ENCODE measurements around the gene CLIP2. TPM values are rescaled to one million over a fixed set of nuclear protein-coding genes. Genes with fewer than 3 reads are reported as not detected.

Gene CLIP2
- total RNA-seq, 4 donors from 2014 or later: 84.5 to 157 (median 111) TPM

DNA sequence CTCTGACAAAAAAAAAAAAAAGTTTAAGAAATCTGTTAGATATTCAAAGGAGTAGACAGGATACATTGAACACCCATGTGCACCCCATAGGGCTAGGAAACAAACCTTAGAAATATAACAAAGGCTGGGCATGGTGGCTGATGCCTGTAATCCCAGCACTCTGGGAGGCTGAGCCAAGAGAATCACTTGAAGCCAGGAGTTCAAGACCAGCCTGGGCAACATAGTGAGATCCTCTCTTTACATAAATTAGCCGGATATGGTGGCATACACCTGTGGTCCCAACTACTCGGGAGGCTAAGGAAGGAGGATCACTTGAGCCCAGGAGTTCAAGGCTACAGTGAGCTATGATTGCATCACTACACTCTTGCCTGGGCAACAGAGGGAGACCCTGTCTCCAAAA is 15.3 kb downstream of the CLIP2 start:
- H3K9me3 ChIP-seq: no peaks in the 10 kb centered on the region
- in situ Hi-C loops (cut with MboI; ENCODE audit: low pct_ligation_motif_present in 1 of 4, low pct_unique_long_range_greater_than_20kb in 1 of 4, low sequenced_read_pairs in 3 of 4): no loop called here
- 90 to 92% methylated on average over 2 of the region's 2 CpGs for WGBS, 2 donors (ENCODE audit: low coverage in 1 of 2)

GRCh38 chr7:74306004-74306729 is 17.0 kb downstream of the CLIP2 start:
- TF ChIP-seq EP300 (IDR thresholded peaks at IDR 0.05; ENCODE audit: low read depth) (no peak), POLR2AphosphoS5 (IDR thresholded peaks at IDR 0.05) (no peak), POLR2A (IDR thresholded peaks at IDR 0.05) (no peak)
- TF ChIP-seq, protein P1, sequence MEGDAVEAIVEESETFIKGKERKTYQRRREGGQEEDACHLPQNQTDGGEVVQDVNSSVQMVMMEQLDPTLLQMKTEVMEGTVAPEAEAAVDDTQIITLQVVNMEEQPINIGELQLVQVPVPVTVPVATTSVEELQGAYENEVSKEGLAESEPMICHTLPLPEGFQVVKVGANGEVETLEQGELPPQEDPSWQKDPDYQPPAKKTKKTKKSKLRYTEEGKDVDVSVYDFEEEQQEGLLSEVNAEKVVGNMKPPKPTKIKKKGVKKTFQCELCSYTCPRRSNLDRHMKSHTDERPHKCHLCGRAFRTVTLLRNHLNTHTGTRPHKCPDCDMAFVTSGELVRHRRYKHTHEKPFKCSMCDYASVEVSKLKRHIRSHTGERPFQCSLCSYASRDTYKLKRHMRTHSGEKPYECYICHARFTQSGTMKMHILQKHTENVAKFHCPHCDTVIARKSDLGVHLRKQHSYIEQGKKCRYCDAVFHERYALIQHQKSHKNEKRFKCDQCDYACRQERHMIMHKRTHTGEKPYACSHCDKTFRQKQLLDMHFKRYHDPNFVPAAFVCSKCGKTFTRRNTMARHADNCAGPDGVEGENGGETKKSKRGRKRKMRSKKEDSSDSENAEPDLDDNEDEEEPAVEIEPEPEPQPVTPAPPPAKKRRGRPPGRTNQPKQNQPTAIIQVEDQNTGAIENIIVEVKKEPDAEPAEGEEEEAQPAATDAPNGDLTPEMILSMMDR (IDR thresholded peaks at IDR 0.05): no peak
- Histone ChIP-seq H3K27me3 (no peaks in the 10 kb centered on the region), H3K36me3 (no peaks in the 10 kb centered on the region), H3K9me3 (no peaks in the 10 kb centered on the region), H3K4me3 (peak overlapping the region in 1 of 4 donors; percentile 3), H3K4me1 (peaks cover 24 to 48% (median 29%) of the 10 kb centered on the region in 4 donors), H3K27ac (peak overlapping the region in 2 of 4 donors; percentile 38 to 39)
- intact Hi-C loops (cut with DNase I; ENCODE audit: low total_unique reads) (no loop called here), in situ Hi-C loops (cut with MboI; ENCODE audit: low pct_ligation_motif_present in 1 of 4, low pct_unique_long_range_greater_than_20kb in 1 of 4, low sequenced_read_pairs in 3 of 4) (no loop called here)
- 72% methylated on average over 27 of the region's 27 CpGs; no CpG with 5 or more reads in 1 of the 2 donors for WGBS, 2 donors (ENCODE audit: low coverage in 1 of 2)
- DNase-seq: no peak

More for the DNA sequence above, 15.3 kb downstream of the CLIP2 start:
- Histone ChIP-seq H3K4me1 (peaks cover 19 to 36% (median 24%) of the 10 kb centered on the region in 4 donors), H3K27me3 (no peaks in the 10 kb centered on the region), H3K27ac (no peak overlapping the region), H3K36me3 (no peaks in the 10 kb centered on the region), H3K4me3 (no peak overlapping the region)
- DNase-seq: no peak
- intact Hi-C loops (cut with DNase I; ENCODE audit: low total_unique reads): no loop called here
- no peak for TF ChIP-seq POLR2AphosphoS5 (IDR thresholded peaks at IDR 0.05)
- no peak for TF ChIP-seq EP300 (IDR thresholded peaks at IDR 0.05; ENCODE audit: low read depth)
- TF ChIP-seq, protein P1 (IDR thresholded peaks at IDR 0.05): no peak
- TF ChIP-seq POLR2A (IDR thresholded peaks at IDR 0.05): no peak

DNA sequence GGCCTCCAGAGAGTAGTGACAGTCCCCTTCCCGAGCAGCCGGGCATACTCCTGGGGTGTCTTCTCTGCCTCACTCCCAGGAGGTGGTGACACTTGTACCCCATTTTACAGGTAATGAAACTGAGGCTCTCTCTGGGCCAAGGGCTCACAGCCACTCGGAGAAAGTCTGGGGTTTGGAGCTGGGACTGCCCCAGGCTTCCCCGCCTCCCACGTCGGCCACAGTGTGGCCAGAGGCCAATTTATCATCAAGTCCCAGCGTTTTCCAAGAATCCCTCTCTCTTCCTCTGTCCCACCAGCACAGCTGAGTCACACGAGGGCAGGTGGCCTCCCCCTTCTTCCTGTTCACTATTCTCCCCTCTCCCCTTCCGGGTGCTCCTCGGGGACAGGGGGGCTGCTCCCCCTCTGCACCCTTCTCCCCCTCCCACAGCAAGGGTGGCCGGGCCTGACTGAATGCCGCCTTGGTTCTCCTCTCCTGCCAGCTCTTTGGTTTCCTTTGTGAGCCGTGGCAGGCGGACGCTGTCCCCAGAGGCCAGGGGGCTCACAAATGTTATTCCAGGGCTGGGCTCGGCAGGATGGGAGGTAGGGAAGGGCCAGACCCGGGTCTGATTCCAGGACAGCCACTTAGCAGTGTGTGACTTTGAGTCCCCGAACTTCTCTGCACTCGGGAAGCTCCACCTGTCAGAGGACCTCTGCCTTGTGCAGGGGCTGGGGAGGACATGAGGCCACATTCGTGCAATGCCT is 17.7 kb downstream of the CLIP2 start:
- Histone ChIP-seq H3K4me3 (peak overlapping the region in 1 of 4 donors; percentile 3), H3K36me3 (no peaks in the 10 kb centered on the region), H3K9me3 (no peaks in the 10 kb centered on the region), H3K27ac (peak overlapping the region; percentile 17 to 43 (median 38)), H3K4me1 (peaks cover 24 to 55% (median 32%) of the 10 kb centered on the region in 4 donors), H3K27me3 (no peaks in the 10 kb centered on the region)
- peak in 1 of 3 donors; percentile 19 for TF ChIP-seq POLR2AphosphoS5 (IDR thresholded peaks at IDR 0.05)
- no peak for TF ChIP-seq EP300 (IDR thresholded peaks at IDR 0.05; ENCODE audit: low read depth)
- no peak for TF ChIP-seq POLR2A (IDR thresholded peaks at IDR 0.05)
- TF ChIP-seq, protein P1 (IDR thresholded peaks at IDR 0.05): no peak
- intact Hi-C loops (cut with DNase I; ENCODE audit: low total_unique reads) (no loop called here), in situ Hi-C loops (cut with MboI; ENCODE audit: low pct_ligation_motif_present in 1 of 4, low pct_unique_long_range_greater_than_20kb in 1 of 4, low sequenced_read_pairs in 3 of 4) (no loop called here)
- 20 to 40% methylated on average over 3 to 20 of the region's 20 CpGs for WGBS, 2 donors (ENCODE audit: low coverage in 1 of 2)
- DNase-seq: peak; percentile 38

DNA sequence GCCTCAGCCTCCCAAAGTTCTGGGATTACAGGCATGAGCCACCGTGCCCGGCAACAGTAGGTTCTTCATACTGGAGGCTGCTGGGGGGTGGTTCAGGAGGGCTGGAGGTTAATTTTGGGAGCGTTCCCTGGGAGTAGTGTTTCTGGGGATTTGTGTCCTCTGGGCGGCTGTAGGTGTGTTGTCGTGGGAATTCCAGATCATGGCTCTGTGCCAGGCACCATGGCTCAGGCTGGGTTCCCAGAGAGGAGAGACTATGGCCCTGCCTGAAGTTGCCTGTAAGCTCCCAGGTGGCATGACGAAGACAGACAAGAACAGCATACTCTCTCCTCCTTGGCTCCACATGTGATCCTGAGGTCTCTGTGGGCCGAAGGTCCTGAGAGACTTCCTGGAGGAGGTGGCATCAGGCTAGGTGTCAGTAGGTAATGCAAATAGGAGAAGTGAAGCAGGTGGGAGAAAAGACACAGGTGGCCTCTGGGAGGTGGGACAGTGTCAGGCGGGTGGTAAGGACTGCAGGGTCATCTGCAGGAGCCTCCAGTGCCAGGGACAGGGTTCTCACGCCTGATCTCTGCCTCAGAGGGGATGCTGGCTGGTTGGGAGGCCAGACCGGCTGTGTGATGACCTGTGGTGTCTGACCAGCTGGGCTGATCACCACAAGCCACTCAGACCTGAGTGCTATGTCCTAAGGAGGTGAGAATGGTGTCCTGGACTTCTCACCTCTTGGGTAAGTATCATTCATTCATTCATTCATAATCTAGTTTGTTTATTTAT is 18.7 kb downstream of the CLIP2 start:
- Histone ChIP-seq H3K4me1 (peaks cover 19 to 54% (median 32%) of the 10 kb centered on the region in 4 donors), H3K36me3 (no peaks in the 10 kb centered on the region), H3K9me3 (no peaks in the 10 kb centered on the region), H3K27me3 (no peaks in the 10 kb centered on the region), H3K4me3 (no peak overlapping the region), H3K27ac (peak overlapping the region in 2 of 4 donors; percentile 1 to 43)
- TF ChIP-seq POLR2A (IDR thresholded peaks at IDR 0.05) (no peak), POLR2AphosphoS5 (IDR thresholded peaks at IDR 0.05) (no peak), EP300 (IDR thresholded peaks at IDR 0.05; ENCODE audit: low read depth) (no peak)
- TF ChIP-seq, protein P1 (IDR thresholded peaks at IDR 0.05): no peak
- intact Hi-C loops (cut with DNase I; ENCODE audit: low total_unique reads) (no loop called here), in situ Hi-C loops (cut with MboI; ENCODE audit: low pct_ligation_motif_present in 1 of 4, low pct_unique_long_range_greater_than_20kb in 1 of 4, low sequenced_read_pairs in 3 of 4) (no loop called here)
- WGBS, 2 donors (ENCODE audit: low coverage in 1 of 2): 77 to 94% methylated on average over 3 to 10 of the region's 10 CpGs
- DNase-seq: no peak

Measured in transverse colon (tissue), 4 donors.